Measurements from ENCODE around the gene GABRG3. TPM values are rescaled to one million over a fixed set of nuclear protein-coding genes. Genes with fewer than 3 reads are reported as not detected.

The GABRG3 gene
- total and polyA plus RNA-seq, 4 donors, result 0.02 to 0.19 TPM; not detected in 2

DNA sequence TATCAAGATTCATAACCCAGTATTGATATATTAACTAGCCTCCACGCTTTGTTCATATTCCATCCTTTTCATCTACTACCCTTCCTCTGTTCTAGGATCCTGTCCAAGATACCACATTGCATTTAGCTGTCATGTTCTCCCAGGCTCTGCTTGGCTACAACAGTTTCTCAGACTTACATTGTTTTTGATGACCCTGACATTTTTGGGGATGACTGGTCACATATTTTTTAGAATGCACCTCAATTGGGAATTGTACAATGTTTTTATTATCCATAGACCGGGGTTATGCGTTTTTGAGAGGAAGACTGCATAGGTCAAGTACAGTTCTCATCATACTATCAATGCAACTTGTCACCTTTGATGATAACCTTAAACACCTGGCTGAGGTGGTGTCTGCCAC lies 421.2 kb downstream of the GABRG3 start:
- 69% methylated on average over 3 of the region's 3 CpGs for WGBS
- Histone ChIP-seq H3K27ac (ENCODE audit: low read depth in 1 of 2, low read length in 2 of 2) (no peak overlapping the region), H3K9me3 (ENCODE audit: control insufficient read depth in 4 of 4, low read length in 3 of 4) (peaks cover 0 to 4% (median 0%) of the 10 kb centered on the region in 4 donors), H3K9ac (ENCODE audit: low read depth in 1 of 2, low read length in 2 of 2) (no peak overlapping the region), H3K27me3 (ENCODE audit: control insufficient read depth in 4 of 4, insufficient read depth in 4 of 4, low read length in 3 of 4) (no peaks in the 10 kb centered on the region), H3K4me3 (ENCODE audit: low read depth in 1 of 3, low read length in 3 of 3) (no peak overlapping the region), H3K36me3 (ENCODE audit: control insufficient read depth in 4 of 4, insufficient read depth in 3 of 4, low read depth in 1 of 4, low read length in 3 of 4) (no peaks in the 10 kb centered on the region), H3K4me1 (ENCODE audit: control insufficient read depth in 4 of 4, insufficient read depth in 4 of 4, low read length in 3 of 4) (no peaks in the 10 kb centered on the region)
- no peak for DNase-seq (ENCODE audit: low spot score)
- TF ChIP-seq TAF1 (conservative IDR thresholded peaks at IDR 0.05) (no peak), HNF4A (conservative IDR thresholded peaks at IDR 0.05) (no peak), JUND (IDR thresholded peaks at IDR 0.05) (no peak), GABPA (IDR thresholded peaks at IDR 0.05 in 1 of 2, conservative IDR thresholded peaks at IDR 0.05 in 1 of 2) (no peak), FOXA2 (IDR thresholded peaks at IDR 0.05) (no peak), RAD21 (IDR thresholded peaks at IDR 0.05) (no peak), NR2F2 (IDR thresholded peaks at IDR 0.05) (no peak), RXRA (IDR thresholded peaks at IDR 0.05) (no peak), YY1 (IDR thresholded peaks at IDR 0.05) (no peak), EGR1 (IDR thresholded peaks at IDR 0.05; ENCODE audit: low read depth in 2 of 2) (no peak), FOXA1 (IDR thresholded peaks at IDR 0.05) (no peak), HNF4G (IDR thresholded peaks at IDR 0.05) (no peak), SP1 (IDR thresholded peaks at IDR 0.05) (no peak)
- TF ChIP-seq, protein P1, sequence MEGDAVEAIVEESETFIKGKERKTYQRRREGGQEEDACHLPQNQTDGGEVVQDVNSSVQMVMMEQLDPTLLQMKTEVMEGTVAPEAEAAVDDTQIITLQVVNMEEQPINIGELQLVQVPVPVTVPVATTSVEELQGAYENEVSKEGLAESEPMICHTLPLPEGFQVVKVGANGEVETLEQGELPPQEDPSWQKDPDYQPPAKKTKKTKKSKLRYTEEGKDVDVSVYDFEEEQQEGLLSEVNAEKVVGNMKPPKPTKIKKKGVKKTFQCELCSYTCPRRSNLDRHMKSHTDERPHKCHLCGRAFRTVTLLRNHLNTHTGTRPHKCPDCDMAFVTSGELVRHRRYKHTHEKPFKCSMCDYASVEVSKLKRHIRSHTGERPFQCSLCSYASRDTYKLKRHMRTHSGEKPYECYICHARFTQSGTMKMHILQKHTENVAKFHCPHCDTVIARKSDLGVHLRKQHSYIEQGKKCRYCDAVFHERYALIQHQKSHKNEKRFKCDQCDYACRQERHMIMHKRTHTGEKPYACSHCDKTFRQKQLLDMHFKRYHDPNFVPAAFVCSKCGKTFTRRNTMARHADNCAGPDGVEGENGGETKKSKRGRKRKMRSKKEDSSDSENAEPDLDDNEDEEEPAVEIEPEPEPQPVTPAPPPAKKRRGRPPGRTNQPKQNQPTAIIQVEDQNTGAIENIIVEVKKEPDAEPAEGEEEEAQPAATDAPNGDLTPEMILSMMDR (IDR thresholded peaks at IDR 0.05; ENCODE audit: low read depth, low read length, missing input control), result no peak
- TF ChIP-seq, protein P2, sequence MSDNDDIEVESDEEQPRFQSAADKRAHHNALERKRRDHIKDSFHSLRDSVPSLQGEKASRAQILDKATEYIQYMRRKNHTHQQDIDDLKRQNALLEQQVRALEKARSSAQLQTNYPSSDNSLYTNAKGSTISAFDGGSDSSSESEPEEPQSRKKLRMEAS (IDR thresholded peaks at IDR 0.05), result no peak
- TF ChIP-seq, protein P3, sequence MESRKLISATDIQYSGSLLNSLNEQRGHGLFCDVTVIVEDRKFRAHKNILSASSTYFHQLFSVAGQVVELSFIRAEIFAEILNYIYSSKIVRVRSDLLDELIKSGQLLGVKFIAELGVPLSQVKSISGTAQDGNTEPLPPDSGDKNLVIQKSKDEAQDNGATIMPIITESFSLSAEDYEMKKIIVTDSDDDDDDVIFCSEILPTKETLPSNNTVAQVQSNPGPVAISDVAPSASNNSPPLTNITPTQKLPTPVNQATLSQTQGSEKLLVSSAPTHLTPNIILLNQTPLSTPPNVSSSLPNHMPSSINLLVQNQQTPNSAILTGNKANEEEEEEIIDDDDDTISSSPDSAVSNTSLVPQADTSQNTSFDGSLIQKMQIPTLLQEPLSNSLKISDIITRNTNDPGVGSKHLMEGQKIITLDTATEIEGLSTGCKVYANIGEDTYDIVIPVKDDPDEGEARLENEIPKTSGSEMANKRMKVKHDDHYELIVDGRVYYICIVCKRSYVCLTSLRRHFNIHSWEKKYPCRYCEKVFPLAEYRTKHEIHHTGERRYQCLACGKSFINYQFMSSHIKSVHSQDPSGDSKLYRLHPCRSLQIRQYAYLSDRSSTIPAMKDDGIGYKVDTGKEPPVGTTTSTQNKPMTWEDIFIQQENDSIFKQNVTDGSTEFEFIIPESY (IDR thresholded peaks at IDR 0.05), result no peak
- TF ChIP-seq, protein P4, sequence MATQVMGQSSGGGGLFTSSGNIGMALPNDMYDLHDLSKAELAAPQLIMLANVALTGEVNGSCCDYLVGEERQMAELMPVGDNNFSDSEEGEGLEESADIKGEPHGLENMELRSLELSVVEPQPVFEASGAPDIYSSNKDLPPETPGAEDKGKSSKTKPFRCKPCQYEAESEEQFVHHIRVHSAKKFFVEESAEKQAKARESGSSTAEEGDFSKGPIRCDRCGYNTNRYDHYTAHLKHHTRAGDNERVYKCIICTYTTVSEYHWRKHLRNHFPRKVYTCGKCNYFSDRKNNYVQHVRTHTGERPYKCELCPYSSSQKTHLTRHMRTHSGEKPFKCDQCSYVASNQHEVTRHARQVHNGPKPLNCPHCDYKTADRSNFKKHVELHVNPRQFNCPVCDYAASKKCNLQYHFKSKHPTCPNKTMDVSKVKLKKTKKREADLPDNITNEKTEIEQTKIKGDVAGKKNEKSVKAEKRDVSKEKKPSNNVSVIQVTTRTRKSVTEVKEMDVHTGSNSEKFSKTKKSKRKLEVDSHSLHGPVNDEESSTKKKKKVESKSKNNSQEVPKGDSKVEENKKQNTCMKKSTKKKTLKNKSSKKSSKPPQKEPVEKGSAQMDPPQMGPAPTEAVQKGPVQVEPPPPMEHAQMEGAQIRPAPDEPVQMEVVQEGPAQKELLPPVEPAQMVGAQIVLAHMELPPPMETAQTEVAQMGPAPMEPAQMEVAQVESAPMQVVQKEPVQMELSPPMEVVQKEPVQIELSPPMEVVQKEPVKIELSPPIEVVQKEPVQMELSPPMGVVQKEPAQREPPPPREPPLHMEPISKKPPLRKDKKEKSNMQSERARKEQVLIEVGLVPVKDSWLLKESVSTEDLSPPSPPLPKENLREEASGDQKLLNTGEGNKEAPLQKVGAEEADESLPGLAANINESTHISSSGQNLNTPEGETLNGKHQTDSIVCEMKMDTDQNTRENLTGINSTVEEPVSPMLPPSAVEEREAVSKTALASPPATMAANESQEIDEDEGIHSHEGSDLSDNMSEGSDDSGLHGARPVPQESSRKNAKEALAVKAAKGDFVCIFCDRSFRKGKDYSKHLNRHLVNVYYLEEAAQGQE (IDR thresholded peaks at IDR 0.05), result no peak
- TF ChIP-seq, protein P5, sequence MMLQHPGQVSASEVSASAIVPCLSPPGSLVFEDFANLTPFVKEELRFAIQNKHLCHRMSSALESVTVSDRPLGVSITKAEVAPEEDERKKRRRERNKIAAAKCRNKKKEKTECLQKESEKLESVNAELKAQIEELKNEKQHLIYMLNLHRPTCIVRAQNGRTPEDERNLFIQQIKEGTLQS (IDR thresholded peaks at IDR 0.05), result no peak

Data from liver (tissue), 9 donors.